Lung (tissue), 12 donors: ENCODE measurements around the gene DEPP1. TPM values are rescaled to one million over a fixed set of nuclear protein-coding genes. Genes with fewer than 3 reads are reported as not detected.

Experiments
- ATAC-seq: fragments of 200-7000 bp; cut with Tn5 transposase; one replicate; pipeline ENCODE4 v1.9.1; 2020; ENCODE audit warnings: moderate number of reproducible peaks; ENCODE audit not compliant: insufficient read depth, low FRiP score
- DNase-seq, 3 donors: peaks; one replicate each; pipeline ENCODE4 v3.0.0-alpha.2; 2013 to 2017
- H3K27ac ChIP-seq, 2 donors: one replicate each; pipeline ENCODE4 v1.5.1; 2013; ENCODE audit warnings: mild to moderate bottlenecking in 2 of 2, moderate library complexity in 2 of 2, control low read depth in 1 of 2, inconsistent platforms in 1 of 2, low read depth in 1 of 2, low read length in 1 of 2
- H3K27me3 ChIP-seq, 3 donors: one replicate each; pipeline ENCODE4 v1.5.1; 2013; ENCODE audit warnings: low read length in 2 of 3; ENCODE audit not compliant: control insufficient read depth in 3 of 3, insufficient read depth in 3 of 3
- H3K36me3 ChIP-seq, 4 donors: one replicate each; pipeline ENCODE4 v1.5.1; 2013; ENCODE audit warnings: low read length in 4 of 4, mild to moderate bottlenecking in 1 of 4, moderate library complexity in 1 of 4; ENCODE audit not compliant: control insufficient read depth in 4 of 4, insufficient read depth in 4 of 4
- H3K4me1 ChIP-seq, 5 donors: one replicate each; pipeline ENCODE4 v1.5.1; 2013; ENCODE audit warnings: low read length in 5 of 5, mild to moderate bottlenecking in 2 of 5, moderate library complexity in 1 of 5; ENCODE audit not compliant: control insufficient read depth in 5 of 5, insufficient read depth in 5 of 5
- H3K4me3 ChIP-seq: one replicate; pipeline ENCODE4 v1.5.1; 2013; ENCODE audit warnings: mild to moderate bottlenecking, control low read depth, moderate library complexity
- H3K9ac ChIP-seq, 2 donors: one replicate each; pipeline ENCODE4 v1.5.1; 2013; ENCODE audit warnings: low read length in 2 of 2, control low read depth in 1 of 2; ENCODE audit not compliant: insufficient read depth in 1 of 2
- H3K9me3 ChIP-seq, 4 donors: one replicate each; pipeline ENCODE4 v1.5.1; 2013; ENCODE audit warnings: low read length in 3 of 4, mild to moderate bottlenecking in 1 of 4, moderate library complexity in 1 of 4; ENCODE audit not compliant: control insufficient read depth in 4 of 4, insufficient read depth in 3 of 4
- WGBS, 2 donors: extraction: QIAGEN DNeasy Blood & Tissue Kit; methylation state at CpG; one replicate each; pipeline ENCODE4 v1.1.7; 2013; 5-methylcytosine and 5-hydroxymethylcytosine counted together
- polyA plus RNA-seq, 2 donors: library from polyadenylated mRNA; stranded (reverse); fragments of 200-250 nt; gene quantifications; one replicate each; pipeline ENCODE4 v1.2.1, GENCODE V29; 2013
- total RNA-seq, 2 donors: library from RNA; depleted of rRNA in 1 of 2; stranded (reverse); fragments of >200 nt in 1 of 2; gene quantifications; one replicate each; pipeline ENCODE4 v1.2.1, GENCODE V29; 2014 to 2021
- TF ChIP-seq, protein P1 (sequence below): IDR thresholded peaks from 2 replicates; pipeline ENCODE4 v1.5.1; 2012; ENCODE audit warnings: mild to moderate bottlenecking; ENCODE audit errors: control extremely low read depth, extremely low read depth
- donor health status: control.
- donor health status: control.
- donor health status: Bipolar disorder and iron deficiency.
- donor health status: healthy.
- donor health status: DM: yes; HTN: yes; CAD: no.

DEPP1 gene
- total and polyA plus RNA-seq, 4 donors = 37.0 to 149 (median 70.1) TPM

GRCh38 chr10:44951576-44952226 lies 26.9 kb downstream of the DEPP1 start:
- Histone ChIP-seq H3K27me3 (no peaks in the 10 kb centered on the region), H3K27ac (no peak overlapping the region), H3K36me3 (peaks cover 0 to 2% (median under 1%) of the 10 kb centered on the region in 4 donors), H3K9me3 (no peaks in the 10 kb centered on the region), H3K9ac (no peak overlapping the region), H3K4me1 (peaks cover 0 to 28% (median 12%) of the 10 kb centered on the region in 5 donors), H3K4me3 (no peak overlapping the region)
- DNase-seq (peak in 2 of 3 donors; percentile 68 to 77), ATAC-seq (no peak)
- 86 to 88% methylated on average over 7 of the region's 7 CpGs for WGBS, 2 donors
- TF ChIP-seq, protein P1, sequence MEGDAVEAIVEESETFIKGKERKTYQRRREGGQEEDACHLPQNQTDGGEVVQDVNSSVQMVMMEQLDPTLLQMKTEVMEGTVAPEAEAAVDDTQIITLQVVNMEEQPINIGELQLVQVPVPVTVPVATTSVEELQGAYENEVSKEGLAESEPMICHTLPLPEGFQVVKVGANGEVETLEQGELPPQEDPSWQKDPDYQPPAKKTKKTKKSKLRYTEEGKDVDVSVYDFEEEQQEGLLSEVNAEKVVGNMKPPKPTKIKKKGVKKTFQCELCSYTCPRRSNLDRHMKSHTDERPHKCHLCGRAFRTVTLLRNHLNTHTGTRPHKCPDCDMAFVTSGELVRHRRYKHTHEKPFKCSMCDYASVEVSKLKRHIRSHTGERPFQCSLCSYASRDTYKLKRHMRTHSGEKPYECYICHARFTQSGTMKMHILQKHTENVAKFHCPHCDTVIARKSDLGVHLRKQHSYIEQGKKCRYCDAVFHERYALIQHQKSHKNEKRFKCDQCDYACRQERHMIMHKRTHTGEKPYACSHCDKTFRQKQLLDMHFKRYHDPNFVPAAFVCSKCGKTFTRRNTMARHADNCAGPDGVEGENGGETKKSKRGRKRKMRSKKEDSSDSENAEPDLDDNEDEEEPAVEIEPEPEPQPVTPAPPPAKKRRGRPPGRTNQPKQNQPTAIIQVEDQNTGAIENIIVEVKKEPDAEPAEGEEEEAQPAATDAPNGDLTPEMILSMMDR = no peak

DNA sequence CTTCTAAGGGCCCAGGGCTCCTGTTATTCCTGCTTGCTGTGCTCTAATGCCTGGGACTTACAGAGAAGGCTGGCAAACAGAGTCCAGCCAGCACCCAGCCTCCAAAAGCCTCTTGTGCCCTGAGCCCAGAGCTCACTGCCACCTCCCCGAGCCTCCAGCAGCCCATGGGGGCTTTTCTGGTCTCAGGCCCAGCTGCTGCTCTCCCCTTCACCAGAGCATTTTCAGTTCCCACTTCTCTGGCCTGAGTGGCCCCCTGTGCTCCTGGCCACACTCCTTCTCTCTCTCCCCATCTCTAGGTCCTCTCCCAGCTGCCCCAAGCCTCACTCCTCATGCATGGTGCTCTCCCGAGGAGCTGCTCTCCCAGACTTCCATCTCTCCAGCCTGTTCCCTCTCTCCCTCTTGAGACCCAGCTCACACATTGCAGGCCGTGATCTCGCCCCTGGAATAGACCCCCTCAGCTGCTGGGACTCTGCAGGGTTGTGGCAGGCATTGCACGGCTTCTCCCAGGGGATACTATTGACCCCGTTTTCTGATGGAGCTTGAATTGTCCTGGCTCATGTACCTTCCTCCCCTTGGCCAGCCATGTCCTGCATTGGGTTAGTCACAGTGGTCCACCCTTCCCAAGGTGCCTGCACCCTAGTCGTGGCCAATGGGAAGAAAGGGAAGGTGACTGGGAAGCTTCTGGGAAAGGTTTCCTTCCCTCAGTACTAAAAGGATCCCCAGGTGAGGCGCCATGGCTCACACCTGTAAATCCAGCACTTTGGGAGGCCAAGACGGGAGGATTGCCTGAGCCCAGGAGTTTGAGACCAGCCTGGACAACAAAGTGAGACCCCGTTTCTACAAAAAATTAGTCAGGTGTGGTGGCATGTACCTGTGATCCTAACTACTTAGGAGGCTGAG lies 28.0 kb downstream of the DEPP1 start:
- Histone ChIP-seq H3K27ac (no peak overlapping the region), H3K4me1 (peaks cover 2 to 28% (median 12%) of the 10 kb centered on the region in 5 donors), H3K9me3 (no peaks in the 10 kb centered on the region), H3K9ac (no peak overlapping the region), H3K4me3 (no peak overlapping the region), H3K36me3 (no peaks in the 10 kb centered on the region), H3K27me3 (no peaks in the 10 kb centered on the region)
- 91 to 95% methylated on average over 10 of the region's 10 CpGs for WGBS, 2 donors
- DNase-seq (no peak), ATAC-seq (no peak)
- TF ChIP-seq, protein P1 = no peak

DNA sequence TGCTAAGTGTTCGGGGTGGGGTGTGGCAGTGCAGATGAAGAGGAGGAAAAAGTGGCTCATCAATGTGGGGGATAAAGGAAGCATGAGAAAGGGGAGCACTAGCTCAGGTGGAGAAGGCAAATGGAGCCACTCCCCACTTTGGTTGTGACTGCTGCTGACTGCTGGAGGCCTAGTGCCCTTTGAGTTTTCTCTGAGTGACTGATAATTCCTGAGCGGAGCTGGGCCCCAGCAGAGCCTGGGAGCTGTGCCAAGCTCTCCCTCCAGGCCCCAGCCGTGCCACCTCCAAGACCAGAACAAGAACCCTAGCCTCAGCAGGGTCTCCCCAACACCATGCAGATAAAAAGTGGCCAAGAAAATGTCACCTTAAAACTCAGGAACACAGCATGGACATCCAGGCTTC lies 28.7 kb downstream of the DEPP1 start:
- Histone ChIP-seq H3K4me3 (no peak overlapping the region), H3K4me1 (peaks cover 2 to 28% (median 12%) of the 10 kb centered on the region in 5 donors), H3K27ac (no peak overlapping the region), H3K9me3 (peaks cover 0 to 3% (median 0%) of the 10 kb centered on the region in 4 donors), H3K36me3 (no peaks in the 10 kb centered on the region), H3K9ac (no peak overlapping the region), H3K27me3 (no peaks in the 10 kb centered on the region)
- 82 to 90% methylated on average over 3 of the region's 3 CpGs for WGBS, 2 donors
- TF ChIP-seq, protein P1 = no peak
- DNase-seq (peak in 1 of 3 donors; percentile 60), ATAC-seq (no peak)
